Uterus (tissue), 2 donors: ENCODE data around the gene HPS5.
"Not testable (repeated sequence)": the region's sequence is repeated elsewhere in the genome, so short reads cannot be mapped to it uniquely, and the experiment has no call there.

Experiments
- POLR2A ChIP-seq, 2 donors: fragments of 450-650 bp; IDR thresholded peaks; one replicate each; pipeline ENCODE4 v1.6.1; 2016; ENCODE audit warnings: antibody characterized with exemption in 2 of 2, mild to moderate bottlenecking in 1 of 2, moderate library complexity in 1 of 2
- TF ChIP-seq, protein P1 (sequence below), 4 experiments: fragments of 200-600 bp in 2 of 4; fragments of 450-650 bp in 2 of 4; sonication (generic) in 2 of 4; IDR thresholded peaks; one replicate each; pipeline ENCODE4 v1.5.1; 2016 to 2019; ENCODE audit warnings: antibody characterized with exemption in 4 of 4, mild to moderate bottlenecking in 2 of 4, moderate library complexity in 1 of 4

DNA sequence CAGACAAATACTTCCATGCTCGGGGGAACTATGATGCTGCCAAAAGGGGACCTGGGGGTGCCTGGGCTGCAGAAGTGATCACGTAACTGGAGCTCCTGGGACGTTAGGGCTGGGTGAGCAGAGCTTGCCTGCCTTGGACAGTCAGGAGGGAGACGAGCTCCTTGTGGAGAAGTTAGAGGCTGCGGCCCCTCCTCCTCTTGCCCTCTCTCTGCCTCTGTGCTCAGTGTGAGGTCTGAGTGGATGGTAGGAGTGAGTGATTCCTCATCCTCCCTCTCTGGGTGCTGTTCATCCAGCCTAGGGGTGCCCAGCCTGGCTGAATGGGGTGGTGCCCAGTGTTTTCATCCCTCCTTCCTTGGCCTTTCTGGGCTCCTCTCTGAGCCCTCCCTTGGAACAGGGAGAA, 52.7 kb downstream of the HPS5 start:
- TF ChIP-seq, protein P1, sequence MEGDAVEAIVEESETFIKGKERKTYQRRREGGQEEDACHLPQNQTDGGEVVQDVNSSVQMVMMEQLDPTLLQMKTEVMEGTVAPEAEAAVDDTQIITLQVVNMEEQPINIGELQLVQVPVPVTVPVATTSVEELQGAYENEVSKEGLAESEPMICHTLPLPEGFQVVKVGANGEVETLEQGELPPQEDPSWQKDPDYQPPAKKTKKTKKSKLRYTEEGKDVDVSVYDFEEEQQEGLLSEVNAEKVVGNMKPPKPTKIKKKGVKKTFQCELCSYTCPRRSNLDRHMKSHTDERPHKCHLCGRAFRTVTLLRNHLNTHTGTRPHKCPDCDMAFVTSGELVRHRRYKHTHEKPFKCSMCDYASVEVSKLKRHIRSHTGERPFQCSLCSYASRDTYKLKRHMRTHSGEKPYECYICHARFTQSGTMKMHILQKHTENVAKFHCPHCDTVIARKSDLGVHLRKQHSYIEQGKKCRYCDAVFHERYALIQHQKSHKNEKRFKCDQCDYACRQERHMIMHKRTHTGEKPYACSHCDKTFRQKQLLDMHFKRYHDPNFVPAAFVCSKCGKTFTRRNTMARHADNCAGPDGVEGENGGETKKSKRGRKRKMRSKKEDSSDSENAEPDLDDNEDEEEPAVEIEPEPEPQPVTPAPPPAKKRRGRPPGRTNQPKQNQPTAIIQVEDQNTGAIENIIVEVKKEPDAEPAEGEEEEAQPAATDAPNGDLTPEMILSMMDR (IDR thresholded peaks at IDR 0.05), result not testable (repeated sequence)
- TF ChIP-seq POLR2A (IDR thresholded peaks at IDR 0.05), result not testable (repeated sequence)
